Caco-2 (cell line): ENCODE data around the gene GADD45GIP1. TPM values are rescaled to one million over a fixed set of nuclear protein-coding genes. Genes with fewer than 3 reads are reported as not detected.

ENCODE experiments used
- BruUV-seq: library from RNA; stranded (reverse); fragments of 400-500 nt; replicated peaks from 2 replicates; lab custom pipeline; 2021; lab: Mats Ljungman, UMichigan
- CTCF ChIA-PET: fragments of 300-600 bp; sonication (Branson Sonifier 250); formaldehyde crosslinking; loops from one replicate; lab custom pipeline; 2022; ENCODE audit warnings: antibody characterized with exemption; lab: Charles Lee
- POLR2A ChIA-PET: fragments of 300-600 bp; sonication (Branson Sonifier 250); formaldehyde crosslinking; loops from one replicate; lab custom pipeline; 2022; ENCODE audit warnings: antibody characterized with exemption; lab: Charles Lee
- DNase-seq, 2 experiments: peaks; one replicate each; pipeline versions ENCODE4 v3.0.0 to v3.0.0-alpha.2; 2020 to 2022
- H3K27me3 ChIP-seq: replicated peaks from 2 replicates; pipeline ENCODE4 v1.6.0; 2011; ENCODE audit warnings: low read length; ENCODE audit not compliant: control insufficient read depth, insufficient read depth
- H3K36me3 ChIP-seq: 2 replicates; pipeline ENCODE4 v1.5.1; 2011; ENCODE audit warnings: low read length; ENCODE audit not compliant: control insufficient read depth, insufficient read depth
- H3K4me1 ChIP-seq: fragments of 250-450 bp; sonication (Bioruptor Pico); 2 replicates; pipeline ENCODE4 v1.5.1; 2020; ENCODE audit warnings: mild to moderate bottlenecking
- H3K4me3 ChIP-seq: 2 replicates; pipeline ENCODE4 v1.5.1; 2011; ENCODE audit warnings: low read depth, mild to moderate bottlenecking, control low read depth, low read length
- H3K9me3 ChIP-seq: fragments of 250-450 bp; sonication (Bioruptor Pico); 2 replicates; pipeline ENCODE4 v1.5.1; 2020; ENCODE audit warnings: mild to moderate bottlenecking, moderate library complexity
- H3K27ac Mint-ChIP-seq: one replicate; pipeline ENCODE4 v1.8.0; 2022; ENCODE audit warnings: mixed read lengths; ENCODE audit not compliant: unreplicated experiment
- H3K27me3 Mint-ChIP-seq: one replicate; pipeline ENCODE4 v1.8.0; 2022; ENCODE audit warnings: mixed read lengths; ENCODE audit not compliant: insufficient read depth, unreplicated experiment
- H3K36me3 Mint-ChIP-seq: one replicate; pipeline ENCODE4 v1.8.0; 2022; ENCODE audit warnings: mild to moderate bottlenecking, mixed read lengths; ENCODE audit not compliant: insufficient read depth, unreplicated experiment
- H3K4me1 Mint-ChIP-seq: one replicate; pipeline ENCODE4 v1.8.0; 2022; ENCODE audit warnings: low read depth, mixed read lengths; ENCODE audit not compliant: unreplicated experiment
- H3K4me3 Mint-ChIP-seq: one replicate; pipeline ENCODE4 v1.8.0; 2022; ENCODE audit warnings: mild to moderate bottlenecking, moderate library complexity, mixed read lengths; ENCODE audit not compliant: unreplicated experiment
- H3K9me3 Mint-ChIP-seq: one replicate; pipeline ENCODE4 v1.8.0; 2022; ENCODE audit warnings: mixed read lengths; ENCODE audit not compliant: unreplicated experiment
- intact Hi-C: fragments of 100-400 bp; cut with micrococcal nuclease; formaldehyde crosslinking; loops from one replicate; pipeline ENCODE4 v1.10.0; 2022; ENCODE audit not compliant: unreplicated experiment
- total RNA-seq: library from RNA; stranded (reverse); gene quantifications from 2 replicates; pipeline ENCODE4 v1.2.3, GENCODE V29; 2022
- TF ChIP-seq, protein P1 (sequence below), 2 experiments: fragments of 200-600 bp in 1 of 2; IDR thresholded peaks; 1 replicate in 1 of 2; 2 replicates in 1 of 2; pipeline versions ENCODE4 v1.5.1 to v1.8.0; 2011 to 2022; ENCODE audit warnings: antibody characterized with exemption in 1 of 2, control low read depth in 1 of 2, inconsistent platforms in 1 of 2, low read depth in 1 of 2, low read length in 1 of 2, mild to moderate bottlenecking in 1 of 2, moderate library complexity in 1 of 2; ENCODE audit not compliant: insufficient read depth in 1 of 2, severe bottlenecking in 1 of 2, unreplicated experiment in 1 of 2

GADD45GIP1 gene
- total RNA-seq, 1 experiment from 2014 or later, result 39.3 TPM

DNA sequence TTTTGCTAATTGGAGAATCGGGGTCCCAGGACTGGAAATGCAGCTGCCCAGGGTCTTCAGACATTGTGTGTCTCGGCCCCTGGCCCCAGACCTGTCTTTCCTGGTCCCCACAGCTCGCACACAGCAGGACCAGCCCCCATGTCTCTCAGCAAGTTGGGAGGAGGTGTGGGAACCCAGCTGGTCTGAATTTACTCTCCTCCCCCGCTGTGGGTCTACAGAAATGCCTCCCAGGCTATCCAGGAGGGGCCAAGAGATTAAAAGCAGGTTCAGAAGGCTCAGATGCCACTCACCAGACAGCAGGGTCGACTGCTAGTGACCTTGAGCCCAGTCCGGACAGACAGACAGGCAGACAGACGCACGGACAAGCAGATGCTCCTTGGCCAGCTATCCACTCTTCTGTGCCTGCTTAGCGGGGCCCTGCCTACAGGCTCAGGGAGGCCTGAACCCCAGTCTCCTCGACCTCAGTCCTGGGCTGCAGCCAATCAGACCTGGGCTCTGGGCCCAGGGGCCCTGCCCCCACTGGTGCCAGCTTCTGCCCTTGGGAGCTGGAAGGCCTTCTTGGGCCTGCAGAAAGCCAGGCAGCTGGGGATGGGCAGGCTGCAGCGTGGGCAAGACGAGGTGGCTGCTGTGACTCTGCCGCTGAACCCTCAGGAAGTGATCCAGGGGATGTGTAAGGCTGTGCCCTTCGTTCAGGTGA, 12.4 kb upstream of the GADD45GIP1 start, which contains the start of gene DAND5:
Gene DAND5, plus strand, starts transcription at position 285 of the 697 bp plus-strand sequence. Its CDS starts 85 bp downstream, at position 370.
- Histone ChIP-seq H3K9me3 (no peaks in the 10 kb centered on the region), H3K36me3 (no peaks in the 10 kb centered on the region), H3K4me3 (no peak within 1 kb of the TSS), H3K4me1 (no peaks in the 10 kb centered on the region), H3K27me3 (no peaks in the 10 kb centered on the region)
- no peak for DNase-seq
- TF ChIP-seq, protein P1, sequence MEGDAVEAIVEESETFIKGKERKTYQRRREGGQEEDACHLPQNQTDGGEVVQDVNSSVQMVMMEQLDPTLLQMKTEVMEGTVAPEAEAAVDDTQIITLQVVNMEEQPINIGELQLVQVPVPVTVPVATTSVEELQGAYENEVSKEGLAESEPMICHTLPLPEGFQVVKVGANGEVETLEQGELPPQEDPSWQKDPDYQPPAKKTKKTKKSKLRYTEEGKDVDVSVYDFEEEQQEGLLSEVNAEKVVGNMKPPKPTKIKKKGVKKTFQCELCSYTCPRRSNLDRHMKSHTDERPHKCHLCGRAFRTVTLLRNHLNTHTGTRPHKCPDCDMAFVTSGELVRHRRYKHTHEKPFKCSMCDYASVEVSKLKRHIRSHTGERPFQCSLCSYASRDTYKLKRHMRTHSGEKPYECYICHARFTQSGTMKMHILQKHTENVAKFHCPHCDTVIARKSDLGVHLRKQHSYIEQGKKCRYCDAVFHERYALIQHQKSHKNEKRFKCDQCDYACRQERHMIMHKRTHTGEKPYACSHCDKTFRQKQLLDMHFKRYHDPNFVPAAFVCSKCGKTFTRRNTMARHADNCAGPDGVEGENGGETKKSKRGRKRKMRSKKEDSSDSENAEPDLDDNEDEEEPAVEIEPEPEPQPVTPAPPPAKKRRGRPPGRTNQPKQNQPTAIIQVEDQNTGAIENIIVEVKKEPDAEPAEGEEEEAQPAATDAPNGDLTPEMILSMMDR (IDR thresholded peaks at IDR 0.05; ENCODE audit: insufficient read depth in 1 of 2, low read depth in 1 of 2, low read length in 1 of 2, severe bottlenecking in 1 of 2, unreplicated experiment in 1 of 2), result no peak
- Mint-ChIP-seq H3K4me1 (peaks cover 7% of the 10 kb centered on the region), H3K27me3 (no peaks in the 10 kb centered on the region), H3K4me3 (no peak within 1 kb of the TSS), H3K27ac (no peak within 1 kb of the TSS), H3K9me3 (no peaks in the 10 kb centered on the region), H3K36me3 (peaks cover 6% of the 10 kb centered on the region)
- POLR2A ChIA-PET, result no interaction called here
- no TSS peak for BruUV-seq
- intact Hi-C loops, result no loop called here
- CTCF ChIA-PET, result interaction anchor here (1.1 kb wide), 1 partner anchor 8 kb away, joined by 4 read pairs; no protein-coding TSS in a partner anchor

DNA sequence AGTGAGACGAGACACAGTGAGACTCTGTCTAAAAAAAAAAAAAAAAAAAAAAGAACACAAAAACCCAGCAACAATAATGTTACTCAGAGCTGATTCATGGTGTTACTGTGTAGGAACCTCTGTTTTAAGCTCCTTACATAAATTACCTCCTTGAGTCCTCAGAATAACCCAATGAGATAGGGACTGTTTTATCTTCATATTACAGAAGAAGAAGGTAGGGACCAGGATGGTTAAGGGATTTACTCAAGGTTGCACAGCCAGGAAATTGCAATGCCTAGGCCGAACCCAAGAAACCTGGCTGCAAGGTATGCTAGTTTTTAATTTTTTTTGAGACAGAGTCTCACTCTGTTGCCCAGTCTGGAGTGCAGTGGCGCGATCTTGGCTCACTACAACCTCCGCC, 10.9 kb upstream of the GADD45GIP1 start:
- Mint-ChIP-seq H3K4me3 (no peak overlapping the region), H3K27me3 (no peaks in the 10 kb centered on the region), H3K27ac (no peak overlapping the region), H3K4me1 (peaks cover 7% of the 10 kb centered on the region), H3K36me3 (peaks cover 6% of the 10 kb centered on the region), H3K9me3 (no peaks in the 10 kb centered on the region)
- no peaks in the 10 kb centered on the region for H3K27me3 ChIP-seq
- H3K4me1 ChIP-seq, result no peaks in the 10 kb centered on the region
- H3K9me3 ChIP-seq, result no peaks in the 10 kb centered on the region
- no TSS peak for BruUV-seq
- intact Hi-C loops, result no loop called here
- no peak overlapping the region for H3K4me3 ChIP-seq
- POLR2A ChIA-PET, result interaction anchor here (0.6 kb wide), 1 partner anchor 195 kb away, joined by 3 read pairs; no protein-coding TSS in a partner anchor
- no peaks in the 10 kb centered on the region for H3K36me3 ChIP-seq
- TF ChIP-seq, protein P1 (IDR thresholded peaks at IDR 0.05; ENCODE audit: insufficient read depth in 1 of 2, low read depth in 1 of 2, low read length in 1 of 2, severe bottlenecking in 1 of 2, unreplicated experiment in 1 of 2), result no peak
- CTCF ChIA-PET, result interaction anchor here (0.7 kb wide), 1 partner anchor 213 kb away, joined by 4 read pairs; no protein-coding TSS in a partner anchor
- DNase-seq, result no peak

DNA sequence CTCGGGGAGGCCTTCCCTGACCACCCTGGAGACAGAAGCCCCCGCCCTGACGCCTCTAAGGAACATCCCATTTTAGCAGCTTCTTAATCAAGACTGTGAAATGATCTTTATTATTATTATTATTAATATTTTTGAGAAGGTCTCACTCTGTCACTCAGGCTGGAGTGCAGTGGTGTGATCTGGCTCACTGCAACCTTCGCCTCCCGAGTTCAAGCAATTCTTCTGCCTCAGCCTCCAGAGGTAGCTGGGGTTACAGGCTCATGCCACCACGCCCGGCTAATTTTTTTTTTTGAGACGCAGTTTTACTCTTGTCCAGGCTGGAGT, 8.8 kb upstream of the GADD45GIP1 start:
- H3K27me3 Mint-ChIP-seq, result peaks cover 4% of the 10 kb centered on the region
- H3K27me3 ChIP-seq, result no peaks in the 10 kb centered on the region
- intact Hi-C loops, result no loop called here

More for the DNA sequence above, 8.8 kb upstream of the GADD45GIP1 start:
- Histone ChIP-seq H3K36me3 (no peaks in the 10 kb centered on the region), H3K9me3 (no peaks in the 10 kb centered on the region), H3K4me1 (no peaks in the 10 kb centered on the region), H3K4me3 (no peak overlapping the region)
- Mint-ChIP-seq H3K9me3 (no peaks in the 10 kb centered on the region), H3K27ac (peak overlapping the region; percentile 86), H3K36me3 (peaks cover 12% of the 10 kb centered on the region), H3K4me1 (peaks cover 7% of the 10 kb centered on the region), H3K4me3 (peak overlapping the region; percentile 83)
- ChIA-PET POLR2A (interaction anchor here (0.5 to 1.1 kb wide), 4 partner anchors 19 to 1815 kb away, joined by 3 to 5 read pairs (median 3); partner anchors contain the start of gene GCDH), CTCF (interaction anchor here (0.6 to 2.7 kb wide), 25 partner anchors 9 to 191 kb away, joined by 3 to 58 read pairs (median 4); partner anchors contain the start of genes GADD45GIP1, HOOK2 and NACC1)
- TF ChIP-seq, protein P1 (IDR thresholded peaks at IDR 0.05; ENCODE audit: insufficient read depth in 1 of 2, low read depth in 1 of 2, low read length in 1 of 2, severe bottlenecking in 1 of 2, unreplicated experiment in 1 of 2), result no peak
- DNase-seq, result no peak
- BruUV-seq, result no TSS peak
